A549 treated with Mapracorat at 1 μM for 4 hours (cell line): ENCODE measurements around the gene ZNF296. TPM values are rescaled to one million over a fixed set of nuclear protein-coding genes. Genes with fewer than 3 reads are reported as not detected.

Source experiments
- total RNA-seq: library from RNA; stranded (reverse); fragments of 200-300 nt; extraction: Qiagen RNA extraction; gene quantifications from 5 replicates; pipeline ENCODE4 v1.2.3, GENCODE V29; 2022

ZNF296 gene
- total RNA-seq: 9.3 to 15.7 TPM (median 13.8 TPM) in 5 replicates

DNA sequence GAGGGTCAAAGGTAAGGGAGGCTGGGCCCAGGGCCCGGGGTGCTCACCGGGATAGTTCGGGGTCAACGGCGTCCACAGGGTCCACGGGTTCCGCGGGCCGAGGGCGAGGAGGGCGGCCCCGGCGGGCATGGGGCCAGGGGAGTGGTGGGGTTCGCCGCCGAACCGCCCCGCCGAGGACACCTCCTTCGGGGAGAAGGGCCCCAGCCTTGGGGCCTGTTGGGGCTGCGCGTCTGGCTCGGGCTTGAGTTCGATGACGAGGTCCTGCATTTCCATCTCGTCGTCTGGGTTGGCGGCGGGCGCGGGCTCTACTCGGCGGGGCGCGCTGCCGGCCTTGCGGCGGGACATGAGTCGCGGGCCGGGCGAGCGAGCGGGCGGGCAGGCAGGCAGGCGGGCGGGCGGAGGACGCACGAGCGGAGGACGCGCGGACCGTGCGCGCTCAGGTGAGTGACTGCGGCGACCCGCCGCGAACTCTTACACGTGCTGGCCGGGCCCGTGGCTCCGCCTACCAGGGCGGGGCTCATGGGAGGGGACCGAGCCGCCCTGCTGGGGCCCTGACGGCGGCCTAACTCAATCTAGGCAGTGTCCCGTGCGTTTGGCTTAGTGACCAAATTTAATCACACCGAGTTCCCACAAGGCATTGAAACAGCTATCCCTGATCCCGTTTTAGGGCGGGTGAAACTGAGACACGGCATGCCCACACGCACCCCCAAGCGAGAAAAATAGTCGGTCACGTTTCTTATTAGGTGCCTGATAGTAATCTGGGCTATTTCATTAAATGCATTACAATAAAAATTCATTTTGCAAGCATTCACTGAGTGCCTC is at the start of gene ZNF296:
ZNF296 (minus strand) TSS at position 450 of the 822 bp plus-strand sequence; CDS start at position 345, 105 bp downstream.

DNA sequence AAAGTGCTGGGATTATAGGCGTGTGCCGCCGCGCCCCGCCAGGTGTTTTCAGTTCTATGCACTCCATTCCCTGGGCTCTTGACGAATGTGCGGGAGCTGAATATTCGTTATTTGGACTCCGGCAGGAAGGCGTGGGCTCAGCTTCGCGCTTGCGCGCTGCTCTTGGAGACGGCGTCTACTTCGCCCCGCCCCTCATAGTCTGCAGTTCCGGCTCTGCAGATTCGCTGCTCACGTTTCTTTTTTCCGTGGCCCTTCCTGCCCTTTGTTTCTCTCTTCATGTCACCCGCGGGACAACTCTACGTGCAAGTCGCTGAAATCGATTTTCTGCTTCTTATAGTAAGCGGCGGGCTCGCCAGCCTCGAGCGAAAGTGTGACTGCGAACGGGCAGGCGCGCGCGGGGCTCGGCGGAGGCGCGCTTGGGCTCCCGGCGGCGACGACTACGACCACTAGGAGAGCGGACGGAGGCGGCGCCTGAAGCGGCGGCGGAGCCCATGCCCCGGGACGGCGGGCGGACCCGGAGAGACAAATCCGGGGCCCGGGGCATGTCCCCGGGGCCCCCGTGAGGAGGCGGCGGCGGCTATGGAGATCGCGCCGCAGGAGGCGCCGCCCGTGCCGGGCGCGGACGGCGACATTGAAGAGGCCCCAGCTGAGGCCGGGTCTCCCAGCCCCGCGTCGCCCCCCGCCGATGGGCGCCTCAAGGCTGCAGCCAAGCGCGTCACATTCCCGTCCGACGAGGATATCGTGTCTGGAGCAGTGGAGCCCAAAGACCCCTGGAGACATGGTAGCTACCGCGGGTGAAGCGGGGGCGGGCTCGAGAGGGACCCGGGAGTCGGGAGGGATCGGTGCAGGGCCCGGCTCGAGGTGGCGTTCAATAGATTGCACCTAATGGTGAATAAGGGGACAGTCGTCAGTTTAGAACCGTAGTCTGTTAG is 16.7 kb upstream of the ZNF296 start, which contains the start of gene PPP1R37:
PPP1R37 (plus strand) TSS at position 433 of the 932 bp plus-strand sequence; CDS start at position 580, 147 bp downstream.

GRCh38 chr19:45079063-45079910 is 3.0 kb upstream of the ZNF296 start, which contains the start of gene GEMIN7:
GEMIN7 (plus strand) TSS chr19:45079260; CDS start chr19:45090115, 10,855 bp downstream.

GRCh38 chr19:45038931-45039893 is 37.1 kb downstream of the ZNF296 start, which contains the start of gene CLASRP:
CLASRP (plus strand) TSS chr19:45039045; CDS start chr19:45040213, 1,168 bp downstream.

Other genes starting within 250 kb of the ZNF296 start
- 69.8 to 82.6 TPM (median 77.9 TPM) in 5 replicates for gene NECTIN2, start 230.2 kb downstream of the ZNF296 start, total RNA-seq
- gene TOMM40, start 185.2 kb downstream of the ZNF296 start, total RNA-seq: 188 to 263 TPM (median 237 TPM) in 5 replicates
- 10.9 to 22.2 TPM (median 15.7 TPM) in 5 replicates for gene APOE, start 170.7 kb downstream of the ZNF296 start, total RNA-seq
- gene APOC1, start 161.9 kb downstream of the ZNF296 start, total RNA-seq: 98.6 to 128 TPM (median 113 TPM) in 5 replicates
- not detected in 5 replicates for gene APOC4, start 134.2 kb downstream of the ZNF296 start, total RNA-seq
- not detected in 5 replicates for gene APOC2, start 130.4 kb downstream of the ZNF296 start, total RNA-seq
- 136 to 197 TPM (median 165 TPM) in 5 replicates for gene CLPTM1, start 121.1 kb downstream of the ZNF296 start, total RNA-seq
- gene RELB, start 75.0 kb downstream of the ZNF296 start, total RNA-seq: 23.9 to 46.8 TPM (median 41.0 TPM) in 5 replicates
- 52.7 to 80.7 TPM (median 66.8 TPM) in 5 replicates for gene CLASRP, start 37.4 kb downstream of the ZNF296 start, total RNA-seq
- 87.1 to 92.1 TPM (median 90.7 TPM) in 5 replicates for gene GEMIN7, start 2.8 kb upstream of the ZNF296 start, total RNA-seq
- gene PPP1R37, start 16.7 kb upstream of the ZNF296 start, total RNA-seq: 24.6 to 41.0 TPM (median 38.8 TPM) in 5 replicates
- 0.33 to 0.73 TPM (median 0.57 TPM) in 5 replicates for gene NKPD1, start 84.5 kb upstream of the ZNF296 start, total RNA-seq
- 35.3 to 49.4 TPM (median 42.2 TPM) in 5 replicates for gene TRAPPC6A, start 101.8 kb upstream of the ZNF296 start, total RNA-seq
- gene BLOC1S3, start 102.3 kb upstream of the ZNF296 start, total RNA-seq: 20.2 to 27.5 TPM (median 25.3 TPM) in 5 replicates
- 1.5 to 1.8 TPM (median 1.6 TPM) in 5 replicates for gene EXOC3L2, start 168.9 kb upstream of the ZNF296 start, total RNA-seq
- 5.9 to 10.0 TPM (median 8.0 TPM) in 5 replicates for gene MARK4, start 174.8 kb upstream of the ZNF296 start, total RNA-seq
- gene CKM, start 246.4 kb upstream of the ZNF296 start, total RNA-seq: not detected in 5 replicates